WTC11 (cell line): ENCODE data around the gene ENHO.

Experiments used
- CBFB ChIP-seq: sonication (generic); formaldehyde crosslinking; IDR thresholded peaks from 2 replicates; pipeline ENCODE4 v1.8.1; 2022; ENCODE audit warnings: mild to moderate bottlenecking, low read depth, missing genetic modification reagents
- CREM ChIP-seq: sonication (generic); formaldehyde crosslinking; IDR thresholded peaks from 2 replicates; pipeline ENCODE4 v1.8.1; 2022; ENCODE audit warnings: mild to moderate bottlenecking, missing genetic modification reagents, moderate library complexity
- CTCF ChIP-seq: fragments of 200-600 bp; IDR thresholded peaks from 2 replicates; pipeline ENCODE4 v1.8.0; 2022; ENCODE audit warnings: antibody characterized with exemption
- IRF1 ChIP-seq: sonication (generic); formaldehyde crosslinking; IDR thresholded peaks from 2 replicates; pipeline ENCODE4 v1.8.0; 2023; ENCODE audit warnings: missing genetic modification reagents

GRCh38 chr9:34566322-34566721, 43.5 kb upstream of the ENHO start:
- TF ChIP-seq CTCF (no peak), CREM (CRISPR knock-in tag) (no peak), CBFB (no peak), IRF1 (CRISPR knock-in tag) (no peak)
